ENCODE results near the gene SLC35E2B. TPM values are rescaled to one million over a fixed set of nuclear protein-coding genes. Genes with fewer than 3 reads are reported as not detected.
"Not testable (repeated sequence)": the region's sequence is repeated elsewhere in the genome, so short reads cannot be mapped to it uniquely, and the experiment has no call there.

SLC35E2B gene
- total RNA-seq, 1 donor: 38.4 TPM

- H3K4me2 ChIP-seq (ENCODE audit: insufficient read depth, low read length); H4K20me1 ChIP-seq (ENCODE audit: insufficient read depth, low read length); H3K4me1 ChIP-seq (ENCODE audit: insufficient read depth, low read length); H3K36me3 ChIP-seq (ENCODE audit: insufficient read depth, low read length); H3K27me3 ChIP-seq (ENCODE audit: insufficient read depth, low read length); H3K9me3 ChIP-seq (ENCODE audit: low read depth, low read length); H3K79me2 ChIP-seq (ENCODE audit: insufficient read depth, low read length); H2AFZ ChIP-seq (ENCODE audit: low read length); H3K4me3 ChIP-seq (ENCODE audit: insufficient read depth, low read length); H3K27ac ChIP-seq (ENCODE audit: low read depth, low read length): not testable (repeated sequence)
- DNase-seq (ENCODE audit: insufficient read length, low spot score, missing footprints): peak; percentile 71
Measured at GRCh38 chr1:1636621-1637478, 55.7 kb downstream of the SLC35E2B start.

- not testable (repeated sequence) for H3K79me2 ChIP-seq (ENCODE audit: insufficient read depth, low read length); H2AFZ ChIP-seq (ENCODE audit: low read length); H3K27me3 ChIP-seq (ENCODE audit: insufficient read depth, low read length); H3K36me3 ChIP-seq (ENCODE audit: insufficient read depth, low read length); H3K9me3 ChIP-seq (ENCODE audit: low read depth, low read length); H3K4me3 ChIP-seq (ENCODE audit: insufficient read depth, low read length); DNase-seq (ENCODE audit: insufficient read length, low spot score, missing footprints); H3K4me2 ChIP-seq (ENCODE audit: insufficient read depth, low read length); H3K27ac ChIP-seq (ENCODE audit: low read depth, low read length); H4K20me1 ChIP-seq (ENCODE audit: insufficient read depth, low read length); H3K4me1 ChIP-seq (ENCODE audit: insufficient read depth, low read length)
Measured at GRCh38 chr1:1634613-1635012, 58.0 kb downstream of the SLC35E2B start.

DNA sequence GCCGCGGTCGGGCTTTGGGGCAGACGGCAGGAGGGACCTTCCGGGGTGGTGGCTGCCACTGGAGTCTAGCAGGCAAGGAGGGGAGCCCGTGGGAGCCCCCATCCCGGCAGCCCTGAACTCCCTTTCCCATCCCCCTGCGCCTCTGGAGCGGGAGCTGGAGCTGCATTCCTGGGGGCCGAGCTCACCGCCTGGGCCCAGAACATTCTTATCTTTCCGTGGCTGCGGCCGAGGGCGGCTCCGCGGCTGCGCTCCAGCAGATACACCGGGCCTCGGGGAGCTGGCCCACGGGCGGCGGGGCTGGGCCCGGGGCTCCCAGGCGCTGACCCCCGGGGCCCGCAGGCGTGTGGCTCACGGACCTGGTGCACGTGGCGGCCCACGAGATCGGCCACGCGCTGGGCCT is 59.2 kb downstream of the SLC35E2B start:
- H4K20me1 ChIP-seq (ENCODE audit: insufficient read depth, low read length); H3K36me3 ChIP-seq (ENCODE audit: insufficient read depth, low read length); H3K4me2 ChIP-seq (ENCODE audit: insufficient read depth, low read length); H2AFZ ChIP-seq (ENCODE audit: low read length); H3K27ac ChIP-seq (ENCODE audit: low read depth, low read length); H3K9me3 ChIP-seq (ENCODE audit: low read depth, low read length); H3K4me3 ChIP-seq (ENCODE audit: insufficient read depth, low read length); DNase-seq (ENCODE audit: insufficient read length, low spot score, missing footprints); H3K79me2 ChIP-seq (ENCODE audit: insufficient read depth, low read length); H3K4me1 ChIP-seq (ENCODE audit: insufficient read depth, low read length); H3K27me3 ChIP-seq (ENCODE audit: insufficient read depth, low read length): not testable (repeated sequence)

- peaks cover 6% of the 10 kb centered on the region for H4K20me1 ChIP-seq (ENCODE audit: insufficient read depth, low read length)
- peaks cover 8% of the 10 kb centered on the region for H3K27me3 ChIP-seq (ENCODE audit: insufficient read depth, low read length)
- TF ChIP-seq, protein P1, sequence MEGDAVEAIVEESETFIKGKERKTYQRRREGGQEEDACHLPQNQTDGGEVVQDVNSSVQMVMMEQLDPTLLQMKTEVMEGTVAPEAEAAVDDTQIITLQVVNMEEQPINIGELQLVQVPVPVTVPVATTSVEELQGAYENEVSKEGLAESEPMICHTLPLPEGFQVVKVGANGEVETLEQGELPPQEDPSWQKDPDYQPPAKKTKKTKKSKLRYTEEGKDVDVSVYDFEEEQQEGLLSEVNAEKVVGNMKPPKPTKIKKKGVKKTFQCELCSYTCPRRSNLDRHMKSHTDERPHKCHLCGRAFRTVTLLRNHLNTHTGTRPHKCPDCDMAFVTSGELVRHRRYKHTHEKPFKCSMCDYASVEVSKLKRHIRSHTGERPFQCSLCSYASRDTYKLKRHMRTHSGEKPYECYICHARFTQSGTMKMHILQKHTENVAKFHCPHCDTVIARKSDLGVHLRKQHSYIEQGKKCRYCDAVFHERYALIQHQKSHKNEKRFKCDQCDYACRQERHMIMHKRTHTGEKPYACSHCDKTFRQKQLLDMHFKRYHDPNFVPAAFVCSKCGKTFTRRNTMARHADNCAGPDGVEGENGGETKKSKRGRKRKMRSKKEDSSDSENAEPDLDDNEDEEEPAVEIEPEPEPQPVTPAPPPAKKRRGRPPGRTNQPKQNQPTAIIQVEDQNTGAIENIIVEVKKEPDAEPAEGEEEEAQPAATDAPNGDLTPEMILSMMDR (IDR thresholded peaks at IDR 0.05; ENCODE audit: extremely low read depth, low read depth, low read length): no peak
- no peaks in the 10 kb centered on the region for H3K79me2 ChIP-seq (ENCODE audit: insufficient read depth, low read length)
- peak; percentile 97 for DNase-seq (ENCODE audit: insufficient read length, low spot score, missing footprints)
- H3K4me1 ChIP-seq (ENCODE audit: insufficient read depth, low read length): no peaks in the 10 kb centered on the region
- H3K9me3 ChIP-seq (ENCODE audit: low read depth, low read length): no peaks in the 10 kb centered on the region
- H2AFZ ChIP-seq (ENCODE audit: low read length): no peak within 1 kb of the TSS
- H3K4me2 ChIP-seq (ENCODE audit: insufficient read depth, low read length): no peak within 1 kb of the TSS
- H3K27ac ChIP-seq (ENCODE audit: low read depth, low read length): no peak within 1 kb of the TSS
- H3K4me3 ChIP-seq (ENCODE audit: insufficient read depth, low read length): no peak within 1 kb of the TSS
- peaks cover 4% of the 10 kb centered on the region for H3K36me3 ChIP-seq (ENCODE audit: insufficient read depth, low read length)
Measured at GRCh38 chr1:1631782-1632420, 60.7 kb downstream of the SLC35E2B start, which contains the start of gene MMP23B. Gene MMP23B (plus strand): TSS chr1:1632173. CDS start chr1:1632219, 46 bp downstream.

DNA sequence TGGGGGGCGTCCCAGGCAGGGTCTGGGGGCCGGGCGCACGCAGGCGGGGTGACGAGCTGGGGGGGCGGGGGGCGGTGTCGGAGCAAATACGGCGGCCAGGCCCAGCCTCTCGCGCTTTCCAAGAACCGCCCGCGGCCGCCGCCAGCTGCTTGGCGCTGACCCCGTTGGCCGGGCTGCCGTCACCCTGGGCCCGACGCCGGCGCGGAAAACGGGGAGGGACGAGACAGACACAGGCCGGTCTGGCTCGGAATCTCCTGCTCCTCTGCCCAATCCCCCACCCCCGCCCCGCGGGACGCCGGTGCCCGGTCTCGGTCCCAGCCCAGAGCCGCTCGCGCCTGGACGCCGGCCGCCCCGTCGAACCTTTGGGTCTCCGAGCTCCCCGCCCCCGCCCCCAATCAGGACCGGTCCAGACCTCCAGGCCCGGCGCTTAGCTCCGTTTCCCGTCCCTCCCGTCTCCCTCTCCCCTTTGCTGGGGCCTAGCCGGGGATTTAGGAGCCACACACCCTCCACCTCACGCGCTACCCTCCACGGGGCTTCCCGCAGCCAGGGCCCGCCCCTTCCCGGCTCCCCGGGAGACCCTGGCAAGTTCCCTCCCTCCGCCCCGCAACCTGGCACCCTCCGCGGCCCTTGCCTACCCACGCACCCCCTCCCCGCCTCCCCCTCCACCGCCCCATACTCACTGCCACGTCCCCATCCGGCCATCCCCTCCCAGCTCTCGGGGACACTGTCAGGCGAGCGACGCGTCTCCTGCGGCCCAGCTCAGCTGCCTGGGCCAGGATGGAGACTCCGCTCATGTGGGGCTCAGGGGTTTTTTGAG is 61.4 kb downstream of the SLC35E2B start:
- Histone ChIP-seq H2AFZ (ENCODE audit: low read length) (no peak overlapping the region), H3K4me3 (ENCODE audit: insufficient read depth, low read length) (no peak overlapping the region), H3K79me2 (ENCODE audit: insufficient read depth, low read length) (no peaks in the 10 kb centered on the region), H3K9me3 (ENCODE audit: low read depth, low read length) (no peaks in the 10 kb centered on the region), H3K27ac (ENCODE audit: low read depth, low read length) (no peak overlapping the region), H3K27me3 (ENCODE audit: insufficient read depth, low read length) (peaks cover 8% of the 10 kb centered on the region), H3K4me1 (ENCODE audit: insufficient read depth, low read length) (no peaks in the 10 kb centered on the region), H4K20me1 (ENCODE audit: insufficient read depth, low read length) (peaks cover 6% of the 10 kb centered on the region), H3K4me2 (ENCODE audit: insufficient read depth, low read length) (no peak overlapping the region), H3K36me3 (ENCODE audit: insufficient read depth, low read length) (no peaks in the 10 kb centered on the region)
- DNase-seq (ENCODE audit: insufficient read length, low spot score, missing footprints): peak; percentile 98
- TF ChIP-seq, protein P1 (IDR thresholded peaks at IDR 0.05; ENCODE audit: extremely low read depth, low read depth, low read length): no peak

Measured in osteoblast (primary cell).